HAP-1 (cell line): ENCODE data around the gene C16orf90.
"Not testable (repeated sequence)": the region's sequence is repeated elsewhere in the genome, so short reads cannot be mapped to it uniquely, and the experiment has no call there.

Experiments used
- DNase-seq, 2 experiments: peaks; one replicate each; pipeline ENCODE4 v3.0.0-alpha.2; 2016 to 2020; ENCODE audit warnings: low spot score in 2 of 2
- H3K27me3 ChIP-seq: fragments of 250-450 bp; sonication (Bioruptor Pico); 2 replicates; pipeline ENCODE4 v1.5.1; 2020; ENCODE audit warnings: low read depth, mild to moderate bottlenecking, moderate library complexity
- H3K36me3 ChIP-seq: fragments of 250-450 bp; sonication (Bioruptor Pico); replicated peaks from 2 replicates; pipeline ENCODE4 v1.5.1; 2020; ENCODE audit warnings: mild to moderate bottlenecking
- H3K4me1 ChIP-seq: fragments of 250-450 bp; sonication (Bioruptor Pico); 2 replicates; pipeline ENCODE4 v1.5.1; 2020; ENCODE audit warnings: mild to moderate bottlenecking
- H3K4me3 ChIP-seq: fragments of 250-450 bp; sonication (Bioruptor Pico); 2 replicates; pipeline ENCODE4 v1.5.1; 2020; ENCODE audit warnings: mild to moderate bottlenecking, moderate library complexity
- H3K9me3 ChIP-seq: fragments of 250-450 bp; sonication (Bioruptor Pico); 2 replicates; pipeline ENCODE4 v1.5.1; 2020; ENCODE audit warnings: mild to moderate bottlenecking, moderate library complexity
- in situ Hi-C: fragments of 300-500 bp; cut with MboI; formaldehyde crosslinking; loops from 3 replicates; pipeline ENCODE4 v1.14.3; 2020; ENCODE audit warnings: low sequenced_read_pairs, inconsistent platforms, mixed read lengths

C16orf90 gene

DNA sequence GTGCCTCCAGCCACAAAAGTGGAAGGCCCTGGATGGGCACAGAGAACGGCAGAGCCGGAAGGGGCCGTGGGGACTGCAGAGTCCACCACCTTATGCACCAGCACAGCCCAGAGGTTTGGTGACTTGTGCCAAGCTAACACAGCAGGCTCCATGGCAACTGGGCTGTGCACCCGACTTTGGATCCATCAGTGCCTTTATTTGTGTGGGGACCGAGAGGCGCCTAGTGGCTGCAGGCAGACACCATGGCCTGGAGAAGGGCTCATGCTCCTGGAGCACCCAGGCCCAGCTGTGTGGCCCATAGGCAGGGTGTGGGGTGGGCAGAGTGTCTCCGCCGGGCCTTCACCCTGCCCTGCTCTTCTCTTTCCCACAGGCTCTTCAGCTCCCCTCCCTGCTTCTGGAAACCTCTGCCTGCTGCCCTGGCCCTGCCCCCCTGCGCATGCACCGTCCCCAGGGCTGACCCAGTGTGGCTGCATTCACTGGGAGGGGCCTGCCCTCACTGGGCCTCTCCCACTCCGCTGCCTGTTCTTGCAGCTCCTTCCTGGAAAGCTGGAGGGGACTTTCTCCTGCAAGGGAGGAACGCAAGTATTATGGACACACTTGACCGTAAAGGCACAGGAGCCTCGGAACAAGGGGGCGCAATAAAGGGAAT is 10.1 kb downstream of the C16orf90 start:
- Histone ChIP-seq H3K36me3 (peaks cover 38% of the 10 kb centered on the region), H3K27me3 (no peaks in the 10 kb centered on the region), H3K4me3 (no peak overlapping the region), H3K4me1 (no peaks in the 10 kb centered on the region), H3K9me3 (no peaks in the 10 kb centered on the region)
- in situ Hi-C loops = no loop called here
- DNase-seq = no peak

- DNase-seq = no peak
- Histone ChIP-seq H3K4me3 (no peak overlapping the region), H3K36me3 (peaks cover 46% of the 10 kb centered on the region), H3K4me1 (no peaks in the 10 kb centered on the region), H3K9me3 (no peaks in the 10 kb centered on the region), H3K27me3 (no peaks in the 10 kb centered on the region)
- in situ Hi-C loops = no loop called here
Observed at GRCh38 chr16:3484318-3485096, 10.8 kb downstream of the C16orf90 start.

GRCh38 chr16:3482659-3483241 is 12.5 kb downstream of the C16orf90 start:
- Histone ChIP-seq H3K36me3 (peaks cover 51% of the 10 kb centered on the region), H3K9me3 (no peaks in the 10 kb centered on the region), H3K4me3 (no peak overlapping the region), H3K27me3 (no peaks in the 10 kb centered on the region), H3K4me1 (no peaks in the 10 kb centered on the region)
- no peak for DNase-seq
- in situ Hi-C loops = no loop called here

DNA sequence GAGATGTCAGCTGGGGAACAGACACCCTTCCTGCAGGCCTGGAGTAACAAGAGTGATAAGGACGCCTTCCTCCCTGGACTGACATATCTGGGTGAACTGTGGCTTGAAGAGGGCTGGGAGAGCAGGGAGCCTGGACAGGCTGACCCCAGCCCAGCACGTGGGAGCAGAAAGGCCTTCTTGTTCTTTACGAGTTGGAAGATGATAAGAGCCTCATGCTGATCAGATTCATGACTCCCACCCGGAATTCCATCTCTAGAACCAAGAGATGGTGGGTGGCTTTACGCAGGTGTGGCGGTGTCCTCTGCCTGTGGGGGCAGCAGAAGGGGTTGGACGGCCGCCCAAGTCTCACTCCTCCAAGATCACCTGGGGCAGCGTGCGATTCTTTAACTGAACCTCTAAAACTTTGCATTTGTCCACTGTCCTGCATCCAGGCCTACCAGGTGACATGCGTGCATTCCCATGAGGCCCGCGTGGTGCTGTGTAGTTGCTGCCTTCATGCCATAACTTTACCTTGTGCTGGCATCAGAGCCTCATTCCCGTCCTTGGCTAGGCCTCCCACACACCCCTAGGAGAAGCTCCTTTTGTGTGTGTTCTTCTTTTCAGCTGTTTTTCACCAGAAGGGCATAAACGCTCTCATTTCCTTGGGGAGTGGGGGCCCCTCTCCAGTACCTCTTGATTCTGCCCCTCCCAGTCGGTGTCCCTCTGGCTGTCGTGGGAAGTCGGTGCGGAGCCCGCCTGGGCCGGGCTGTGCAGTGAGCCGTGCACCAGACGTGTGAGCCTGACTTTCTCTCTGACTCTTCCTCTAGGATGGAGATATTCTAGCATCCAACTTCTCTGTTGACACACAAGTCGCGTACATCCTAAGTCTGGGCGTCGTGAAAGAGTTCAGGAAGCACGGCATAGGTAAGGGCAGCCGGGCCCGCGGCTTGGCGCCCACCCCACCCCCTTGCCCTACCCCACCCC is 13.3 kb downstream of the C16orf90 start:
- H3K4me3 ChIP-seq = no peak overlapping the region
- no peaks in the 10 kb centered on the region for H3K4me1 ChIP-seq
- H3K9me3 ChIP-seq = no peaks in the 10 kb centered on the region
- in situ Hi-C loops = no loop called here
- H3K27me3 ChIP-seq = no peaks in the 10 kb centered on the region
- H3K36me3 ChIP-seq = peaks cover 51% of the 10 kb centered on the region
- no peak for DNase-seq

DNA sequence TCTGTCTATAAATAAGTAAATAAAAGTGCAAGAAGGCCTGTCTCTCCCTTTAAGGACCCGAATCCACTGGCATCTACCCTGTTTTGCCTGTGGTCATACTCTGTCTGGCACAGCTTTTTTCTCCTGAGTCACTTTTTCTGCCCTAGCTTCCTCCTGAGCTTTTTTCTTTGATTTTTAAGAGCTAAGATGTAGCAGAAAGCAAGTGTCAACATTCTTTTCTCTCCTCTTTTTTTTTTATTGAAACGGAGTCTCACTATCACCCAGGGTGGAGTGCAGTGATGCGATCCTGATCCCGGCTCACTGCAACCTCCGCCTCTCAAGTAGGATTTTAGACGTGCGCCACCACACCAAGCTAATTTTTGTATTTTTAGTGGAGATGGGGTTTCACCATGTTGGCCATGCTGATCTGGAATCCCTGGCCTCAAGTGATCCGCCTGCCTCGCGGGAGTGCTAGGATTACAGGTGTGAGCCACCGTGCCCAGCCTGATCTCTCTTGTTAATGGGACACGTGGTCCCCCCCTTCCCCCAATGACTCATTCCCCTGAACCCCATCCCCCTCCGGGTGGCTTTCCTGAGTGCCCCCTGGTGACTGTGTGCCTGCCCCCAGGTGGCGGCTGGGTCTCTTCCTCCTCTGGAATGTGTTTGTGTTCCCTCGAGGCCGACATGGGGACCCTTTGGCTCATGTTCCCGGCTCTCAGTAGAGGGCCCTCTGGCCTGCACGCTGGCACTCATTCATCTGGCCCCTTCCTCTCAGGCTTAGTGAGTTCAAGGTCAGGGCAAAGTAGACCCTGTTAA is 14.2 kb downstream of the C16orf90 start:
- in situ Hi-C loops = no loop called here
- H3K36me3 ChIP-seq = peaks cover 51% of the 10 kb centered on the region
- no peaks in the 10 kb centered on the region for H3K4me1 ChIP-seq
- H3K4me3 ChIP-seq = no peak overlapping the region
- no peak for DNase-seq
- H3K9me3 ChIP-seq = no peaks in the 10 kb centered on the region
- H3K27me3 ChIP-seq = no peaks in the 10 kb centered on the region

DNA sequence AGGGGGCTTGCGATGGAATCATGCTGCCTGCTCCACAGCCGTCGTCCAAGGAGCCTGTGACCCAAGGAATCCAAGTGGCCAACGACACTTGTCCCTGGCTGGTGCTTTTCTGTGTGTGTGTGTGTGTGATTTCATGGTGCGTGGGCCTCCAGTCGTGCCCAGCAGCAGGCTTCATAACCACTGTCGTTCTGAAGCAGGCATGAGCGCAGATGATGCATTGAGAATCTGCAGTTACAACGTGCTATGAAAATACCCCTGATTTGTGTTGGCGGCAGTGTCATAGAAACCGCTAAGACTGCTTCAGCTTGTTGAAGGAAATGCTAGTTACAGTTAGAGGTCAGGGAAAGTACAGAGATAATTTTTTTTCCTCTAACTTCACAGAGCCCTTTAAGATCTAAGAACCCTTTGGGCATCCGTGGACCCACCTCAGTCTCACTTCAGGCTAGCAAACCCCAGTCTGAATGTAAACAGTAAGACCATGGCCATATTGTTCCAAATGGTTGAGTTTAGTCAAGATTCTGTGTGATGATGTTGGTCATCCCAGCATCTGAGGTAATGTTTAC is 15.6 kb downstream of the C16orf90 start:
- DNase-seq = no peak
- H3K4me1 ChIP-seq = no peaks in the 10 kb centered on the region
- peaks cover 42% of the 10 kb centered on the region for H3K36me3 ChIP-seq
- H3K9me3 ChIP-seq = no peaks in the 10 kb centered on the region
- in situ Hi-C loops = no loop called here
- no peak overlapping the region for H3K4me3 ChIP-seq
- H3K27me3 ChIP-seq = no peaks in the 10 kb centered on the region

DNA sequence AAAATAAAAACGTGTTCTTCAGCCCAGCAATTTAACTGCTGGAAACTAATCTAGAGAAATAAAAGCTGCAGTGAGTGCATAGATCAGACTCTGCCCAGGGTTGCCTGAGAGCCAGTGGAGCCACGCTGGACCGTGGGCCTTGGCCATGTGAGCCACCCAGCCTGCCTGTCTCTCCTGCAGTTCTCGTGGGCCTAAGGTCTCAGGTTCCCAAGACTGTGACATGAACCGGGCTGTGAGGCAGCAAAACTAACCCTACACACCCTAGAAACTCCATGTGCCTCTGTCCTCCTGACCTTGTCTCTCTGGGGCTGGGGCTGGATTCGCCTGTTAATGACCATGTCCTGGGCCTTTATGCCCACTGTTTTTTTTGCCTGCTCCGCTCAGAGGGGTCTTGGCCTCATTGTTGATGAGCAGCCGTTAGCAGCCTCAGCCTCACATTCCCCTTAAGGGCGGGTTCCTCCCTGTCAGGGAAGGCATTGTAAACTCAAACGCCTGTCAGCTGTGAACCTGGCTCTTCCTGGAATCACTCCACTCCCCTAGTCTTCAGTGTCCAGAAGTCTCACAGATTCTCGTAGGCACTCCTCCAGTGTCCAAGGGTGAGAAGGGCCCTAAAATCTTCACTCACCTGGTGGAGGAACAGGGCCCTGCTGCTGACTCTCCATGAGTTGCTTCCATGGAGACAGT is 16.9 kb downstream of the C16orf90 start:
- H3K9me3 ChIP-seq = no peaks in the 10 kb centered on the region
- no peaks in the 10 kb centered on the region for H3K4me1 ChIP-seq
- H3K27me3 ChIP-seq = no peaks in the 10 kb centered on the region
- in situ Hi-C loops = no loop called here
- no peak overlapping the region for H3K4me3 ChIP-seq
- peaks cover 28% of the 10 kb centered on the region for H3K36me3 ChIP-seq
- DNase-seq = no peak

DNA sequence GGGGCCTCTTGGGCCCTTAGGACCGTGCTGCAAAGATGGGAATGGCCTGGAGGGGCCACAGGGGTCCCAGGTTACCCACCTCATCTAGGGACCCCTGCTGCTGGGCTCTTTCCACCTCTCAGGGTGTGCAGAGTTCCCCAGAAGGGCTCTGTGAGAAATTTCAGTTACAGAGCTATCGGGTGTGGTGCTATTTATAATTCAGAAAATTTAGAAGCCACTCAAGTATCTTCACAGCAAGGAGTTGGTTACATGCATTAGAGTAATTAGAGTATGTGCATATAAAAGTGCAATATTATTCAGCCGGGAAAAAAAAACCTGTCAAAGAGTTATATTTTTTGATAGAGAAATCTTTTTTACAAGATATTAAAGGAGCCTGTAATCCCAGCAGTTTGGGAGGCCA is 18.9 kb downstream of the C16orf90 start:
- Histone ChIP-seq H3K27me3 (no peaks in the 10 kb centered on the region), H3K4me1 (no peaks in the 10 kb centered on the region), H3K9me3 (no peaks in the 10 kb centered on the region), H3K4me3 (no peak overlapping the region), H3K36me3 (peaks cover 18% of the 10 kb centered on the region)
- DNase-seq = no peak
- in situ Hi-C loops = no loop called here

DNA sequence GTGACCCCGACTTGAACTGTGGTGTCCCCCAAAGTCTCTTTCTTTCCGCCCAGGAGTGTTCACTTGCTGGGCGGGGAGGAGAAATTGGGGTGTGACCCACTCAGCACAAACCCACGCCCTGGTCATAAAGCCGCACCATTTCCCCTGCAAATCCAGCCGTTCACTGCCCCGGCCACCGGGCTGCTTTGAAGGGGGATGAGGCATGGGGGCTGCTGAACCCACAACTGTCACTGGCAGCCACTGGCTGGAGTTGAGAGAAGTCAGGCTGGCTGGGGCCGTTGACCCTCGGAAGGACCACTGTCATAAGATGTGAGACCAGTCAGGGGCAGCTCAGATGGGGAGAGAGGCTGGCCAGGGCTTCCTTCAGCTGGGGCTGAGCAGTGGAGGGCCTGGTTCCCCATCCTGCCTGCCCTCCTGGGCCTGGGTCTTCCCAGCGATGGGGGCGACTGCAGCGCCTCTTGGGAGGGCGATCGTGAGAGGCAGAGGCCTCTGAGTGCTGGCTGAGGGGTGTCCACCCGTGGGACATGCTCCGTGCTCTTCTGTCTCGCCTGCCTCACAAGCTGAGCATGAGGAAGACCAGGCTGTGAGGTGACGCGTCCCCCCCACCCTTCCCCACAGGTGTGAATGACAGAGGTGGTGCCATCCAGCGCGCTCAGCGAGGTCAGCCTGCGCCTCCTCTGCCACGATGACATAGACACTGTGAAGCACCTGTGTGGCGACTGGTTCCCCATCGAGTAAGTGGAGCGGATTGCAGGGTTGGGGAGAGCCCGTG is 19.5 kb downstream of the C16orf90 start:
- H3K4me1 ChIP-seq = no peaks in the 10 kb centered on the region
- in situ Hi-C loops = no loop called here
- H3K4me3 ChIP-seq = no peak overlapping the region
- no peaks in the 10 kb centered on the region for H3K27me3 ChIP-seq
- H3K36me3 ChIP-seq = peaks cover 18% of the 10 kb centered on the region
- no peaks in the 10 kb centered on the region for H3K9me3 ChIP-seq
- DNase-seq = no peak

DNA sequence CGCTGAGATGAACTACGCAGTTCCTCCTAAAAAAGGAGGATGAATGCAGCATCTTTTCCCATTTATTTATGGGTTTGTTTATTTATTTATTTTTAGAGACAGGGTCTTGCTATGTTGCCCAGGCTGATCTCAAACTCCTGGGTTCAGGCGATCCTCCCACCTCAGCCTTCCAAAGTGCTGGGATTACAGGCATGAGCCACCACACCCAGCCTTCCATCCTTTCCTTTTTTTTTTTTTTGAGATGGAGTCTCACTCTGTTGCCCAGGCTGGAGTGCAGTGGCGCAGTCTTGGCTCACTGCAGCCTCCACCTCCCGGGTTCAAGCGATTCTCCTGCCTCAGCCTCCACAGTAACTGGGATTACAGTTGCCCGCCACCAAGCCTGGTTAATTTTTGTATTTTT is 20.4 kb downstream of the C16orf90 start:
- H3K27me3 ChIP-seq, in situ Hi-C loops, H3K9me3 ChIP-seq, DNase-seq, H3K4me3 ChIP-seq, H3K4me1 ChIP-seq: not testable (repeated sequence)
- H3K36me3 ChIP-seq = peaks cover 14% of the 10 kb centered on the region

DNA sequence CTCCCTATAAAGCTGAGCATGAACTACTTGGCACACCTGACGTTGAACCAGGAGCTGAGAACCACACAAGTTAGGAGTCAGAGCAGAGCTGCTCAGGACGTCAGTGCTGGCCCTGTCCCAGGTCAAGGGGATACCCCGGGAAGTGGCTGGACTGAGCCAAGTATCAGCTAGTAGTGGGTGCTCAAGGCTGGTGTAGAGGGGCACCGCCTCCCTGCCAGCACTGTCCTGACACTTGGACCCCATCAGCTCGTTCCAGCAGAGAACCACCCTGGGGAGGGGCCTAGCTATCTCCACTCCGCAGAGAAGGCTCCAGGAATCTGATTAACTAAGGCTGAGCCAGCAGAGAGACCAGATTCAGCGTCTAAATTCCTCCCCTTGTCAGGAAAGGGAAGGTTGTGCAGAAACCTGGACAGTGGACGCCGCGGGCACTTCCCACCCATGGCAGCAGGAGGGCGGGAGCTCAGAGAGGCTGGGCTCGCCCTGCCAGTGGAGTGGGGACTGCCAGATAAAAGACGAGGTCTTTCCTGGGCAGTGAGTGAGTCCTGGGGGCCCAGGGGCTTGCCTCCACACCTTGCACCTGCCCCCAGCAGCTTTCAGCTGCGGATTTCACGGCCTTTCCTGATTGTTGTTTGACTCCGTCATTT is 21.0 kb downstream of the C16orf90 start:
- in situ Hi-C loops = no loop called here
- no peaks in the 10 kb centered on the region for H3K27me3 ChIP-seq
- H3K36me3 ChIP-seq = peaks cover 8% of the 10 kb centered on the region
- DNase-seq = no peak
- no peak overlapping the region for H3K4me3 ChIP-seq
- no peaks in the 10 kb centered on the region for H3K4me1 ChIP-seq
- no peaks in the 10 kb centered on the region for H3K9me3 ChIP-seq
